ENCODE results near the gene NOX3. TPM values are rescaled to one million over a fixed set of nuclear protein-coding genes. Genes with fewer than 3 reads are reported as not detected.

The NOX3 gene
- total and polyA plus RNA-seq, 2 of the 8 experiments (the other 6 are each of a cell fraction or from before 2014, with no cell fraction given) = not detected

- Histone ChIP-seq H3K18ac (ENCODE audit: extremely low read depth, low read length) (no peak overlapping the region), H3K79me2 (ENCODE audit: control insufficient read depth in 1 of 2, insufficient read depth in 2 of 2, low read length in 2 of 2) (no peaks in the 10 kb centered on the region), H2AK5ac (ENCODE audit: low read depth, low read length) (no peak overlapping the region), H3K27me3 (replicated peaks in 1 of 4; ENCODE audit: control insufficient read depth in 3 of 4, extremely low read depth in 1 of 4, insufficient read depth in 3 of 4, low read length in 3 of 4) (no peaks in the 10 kb centered on the region), H4K5ac (ENCODE audit: insufficient read length, low read depth, low read length) (no peak overlapping the region), H3K4ac (replicated peaks; ENCODE audit: insufficient read length, low read depth, low read length) (no peak overlapping the region), H3K14ac (ENCODE audit: insufficient read length) (no peak overlapping the region), H2BK12ac (ENCODE audit: low read depth, low read length) (no peak overlapping the region), H3K27ac (ENCODE audit: low read depth, low read length) (no peak overlapping the region), H4K8ac (ENCODE audit: extremely low read depth, insufficient read depth, low read length) (no peak overlapping the region), H2AFZ (ENCODE audit: low read length) (no peak overlapping the region), H3K56ac (replicated peaks; ENCODE audit: insufficient read length, low read depth, low read length) (no peak overlapping the region), H3K79me1 (ENCODE audit: low read depth, low read length) (no peaks in the 10 kb centered on the region), H2BK15ac (ENCODE audit: low read length) (no peak overlapping the region), H4K20me1 (replicated peaks in 1 of 2; ENCODE audit: control insufficient read depth in 1 of 2, insufficient read depth in 2 of 2, low read length in 2 of 2) (no peaks in the 10 kb centered on the region), H3K9ac (replicated peaks in 1 of 4; ENCODE audit: extremely low read depth in 1 of 4, low read depth in 3 of 4, low read length in 3 of 4) (no peak overlapping the region), H3K23me2 (ENCODE audit: low read depth, low read length) (no peaks in the 10 kb centered on the region), H2BK120ac (replicated peaks; ENCODE audit: low read depth, low read length) (no peak overlapping the region), H3K4me3 (ENCODE audit: extremely low read depth in 1 of 4, insufficient read depth in 2 of 4, low read depth in 3 of 4, low read length in 4 of 4) (no peak overlapping the region), H3K9me3 (ENCODE audit: insufficient read depth in 2 of 2, low read depth in 1 of 2, low read length in 1 of 2) (no peaks in the 10 kb centered on the region), H3K36me3 (ENCODE audit: control insufficient read depth in 2 of 4, insufficient read depth in 4 of 4, low read length in 3 of 4) (no peaks in the 10 kb centered on the region), H3K23ac (ENCODE audit: insufficient read length) (no peak overlapping the region), H4K91ac (replicated peaks; ENCODE audit: insufficient read length, low read length) (no peak overlapping the region), H2BK5ac (ENCODE audit: low read depth, low read length) (no peak overlapping the region), H2BK20ac (ENCODE audit: low read length) (no peak overlapping the region), H3K4me1 (replicated peaks in 1 of 4; ENCODE audit: control insufficient read depth in 3 of 4, insufficient read depth in 4 of 4, low read length in 3 of 4) (no peaks in the 10 kb centered on the region), H3K4me2 (ENCODE audit: insufficient read depth in 1 of 2, low read depth in 2 of 2, low read length in 2 of 2) (no peak overlapping the region)
- no peak for DNase-seq (ENCODE audit: low read depth in 1 of 2, low spot score in 2 of 2)
- no peak for FAIRE-seq
- ChIA-PET CTCF (ENCODE audit: partially characterized antibody) (interaction anchor here (0.7 to 1.4 kb wide), 3 partner anchors 8 to 209 kb away, joined by 3 to 7 read pairs (median 3); no protein-coding TSS in a partner anchor), POLR2A (ENCODE audit: partially characterized antibody) (no interaction called here)
- TF ChIP-seq CHD2 (IDR thresholded peaks at IDR 0.05; ENCODE audit: low read length) (no peak), EGR1 (IDR thresholded peaks at IDR 0.05; ENCODE audit: borderline replicate concordance, low read depth, low read length) (no peak), BRCA1 (IDR thresholded peaks at IDR 0.05; ENCODE audit: low read depth, low read length) (no peak), MAFK (IDR thresholded peaks at IDR 0.05; ENCODE audit: low read depth, low read length) (no peak), CBX5 (IDR thresholded peaks at IDR 0.05; ENCODE audit: low read depth, low read length) (no peak), ATF3 (IDR thresholded peaks at IDR 0.05; ENCODE audit: insufficient read depth, low read depth, low read length) (no peak), ASH2L (IDR thresholded peaks at IDR 0.05; ENCODE audit: low read length) (no peak), CTBP2 (IDR thresholded peaks at IDR 0.05; ENCODE audit: borderline replicate concordance, insufficient read depth, insufficient read length, low read length) (no peak), MAX (IDR thresholded peaks at IDR 0.05) (no peak), HDAC2 (IDR thresholded peaks at IDR 0.05; ENCODE audit: borderline replicate concordance in 1 of 2, low read depth in 2 of 2, low read length in 2 of 2) (no peak), FOSL1 (IDR thresholded peaks at IDR 0.05; ENCODE audit: insufficient read depth, low read depth, low read length) (no peak)
- 93% methylated on average over 5 of the region's 5 CpGs; no CpG with 5 or more reads in 1 of the 2 experiments for WGBS, 2 experiments (ENCODE audit: extremely low coverage in 1 of 2, insufficient coverage in 1 of 2, insufficient read length in 1 of 2, insufficient replicate concordance in 2 of 2, low coverage in 1 of 2, low lambda C conversion rate in 2 of 2, missing lambda C conversion rate in 1 of 2)
Measured at GRCh38 chr6:155486721-155487294, 31.2 kb upstream of the NOX3 start.
